OCI-LY1 (cell line): ENCODE results near the gene CYB5D1.
A peak's percentile ranks its signal among the peaks of the same experiment; 100 is the strongest.

Experiments used
- H2AFZ ChIP-seq: fragments of 200-600 bp; sonication (generic), shearing (Covaris generic); 2 replicates; pipeline ENCODE4 v1.6.0; 2014; ENCODE audit warnings: antibody characterized with exemption, mild to moderate bottlenecking, low read length
- H3F3A ChIP-seq: fragments of 200-600 bp; sonication (generic), shearing (Covaris generic); 2 replicates; pipeline ENCODE4 v1.6.0; 2014; ENCODE audit warnings: mild to moderate bottlenecking, antibody characterized with exemption, low read length, moderate library complexity; ENCODE audit not compliant: insufficient read depth
- H3K27ac ChIP-seq: fragments of 200-600 bp; sonication (generic); 2 replicates; pipeline ENCODE4 v1.5.1; 2014; ENCODE audit warnings: low read length, mixed run types, mild to moderate bottlenecking, low read depth; ENCODE audit not compliant: poor library complexity, severe bottlenecking
- H3K27me3 ChIP-seq: fragments of 200-600 bp; sonication (generic); 2 replicates; pipeline ENCODE4 v1.6.0; 2014; ENCODE audit warnings: antibody characterized with exemption, mild to moderate bottlenecking, low read length, moderate library complexity; ENCODE audit not compliant: insufficient read depth
- H3K36me3 ChIP-seq: fragments of 200-600 bp; sonication (generic); 2 replicates; pipeline ENCODE4 v1.6.1; 2014; ENCODE audit warnings: mild to moderate bottlenecking, antibody characterized with exemption, low read length, moderate library complexity, mixed read lengths; ENCODE audit not compliant: insufficient read depth
- H3K4me1 ChIP-seq: fragments of 200-600 bp; sonication (generic); 2 replicates; pipeline ENCODE4 v1.5.1; 2014; ENCODE audit warnings: mild to moderate bottlenecking, low read length, moderate library complexity; ENCODE audit not compliant: insufficient read depth, severe bottlenecking
- H3K4me2 ChIP-seq: fragments of 200-600 bp; sonication (generic), shearing (Covaris generic); 2 replicates; pipeline ENCODE4 v1.6.1; 2014; ENCODE audit warnings: low read length
- H3K4me3 ChIP-seq: fragments of 200-600 bp; sonication (generic); 2 replicates; pipeline ENCODE4 v1.5.1; 2014; ENCODE audit warnings: low read length, low read depth, mild to moderate bottlenecking, mixed read lengths; ENCODE audit not compliant: poor library complexity, severe bottlenecking
- H3K79me2 ChIP-seq: fragments of 200-600 bp; shearing (Covaris generic); 2 replicates; pipeline ENCODE4 v1.6.1; 2016; ENCODE audit warnings: mixed run types, low read length, mixed read lengths; ENCODE audit not compliant: insufficient read depth
- H3K9ac ChIP-seq: fragments of 200-600 bp; sonication (generic), shearing (Covaris generic); 2 replicates; pipeline ENCODE4 v1.6.1; 2014; ENCODE audit warnings: mild to moderate bottlenecking, low read length, mixed read lengths
- H3K9me2 ChIP-seq: fragments of 200-600 bp; sonication (generic), shearing (Covaris generic); 2 replicates; pipeline ENCODE4 v1.6.1; 2014; ENCODE audit warnings: low read depth, mild to moderate bottlenecking, low read length, mixed read lengths
- H3K9me3 ChIP-seq: fragments of 200-600 bp; shearing (Covaris generic); 2 replicates; pipeline ENCODE4 v1.6.1; 2014; ENCODE audit warnings: low read length, mixed read lengths
- H4K20me1 ChIP-seq: fragments of 200-600 bp; sonication (generic), shearing (Covaris generic); 2 replicates; pipeline ENCODE4 v1.6.0; 2016; ENCODE audit warnings: mild to moderate bottlenecking, low read length; ENCODE audit not compliant: insufficient read depth
- CTCF ChIP-seq: fragments of 200-600 bp; sonication (generic), shearing (Covaris generic); IDR thresholded peaks from 2 replicates; pipeline ENCODE4 v1.5.1; 2017; ENCODE audit warnings: mild to moderate bottlenecking, antibody characterized with exemption, low read length, moderate library complexity, mixed read lengths
- EZH2 ChIP-seq: fragments of 200-600 bp; sonication (generic), shearing (Covaris generic); IDR thresholded peaks from 2 replicates; pipeline ENCODE4 v1.8.0; 2017; ENCODE audit warnings: borderline replicate concordance, mixed run types, mild to moderate bottlenecking, antibody characterized with exemption, low read length, moderate library complexity, mixed read lengths

CYB5D1 gene

GRCh38 chr17:7854851-7855659, 2.7 kb upstream of the CYB5D1 start, which contains the start of gene TMEM88:
TSS of gene TMEM88 (plus strand) at chr17:7855066. CDS start at chr17:7855075, 9 bp downstream.
- H2AFZ ChIP-seq, result no peak within 1 kb of the TSS
- H3K9ac ChIP-seq, result peak within 1 kb of the TSS; percentile 34; the same call in 1 of the 2 replicates

GRCh38 chr17:7855660-7856010, 2.2 kb upstream of the CYB5D1 start:
- Histone ChIP-seq H4K20me1 (no peaks in the 10 kb centered on the region), H3F3A (no peaks in the 10 kb centered on the region; the same call in 1 of the 2 replicates), H3K36me3 (peaks cover 35% of the 10 kb centered on the region; the same call in 1 of the 2 replicates), H3K4me2 (peak overlapping the region; percentile 80), H3K9me2 (no peaks in the 10 kb centered on the region), H3K4me3 (peak overlapping the region; percentile 65), H2AFZ (no peak overlapping the region), H3K27me3 (no peaks in the 10 kb centered on the region), H3K9ac (peak overlapping the region; percentile 34; the same call in 1 of the 2 replicates), H3K27ac (peak overlapping the region; percentile 92), H3K4me1 (peaks cover 45% of the 10 kb centered on the region), H3K79me2 (no peaks in the 10 kb centered on the region), H3K9me3 (no peaks in the 10 kb centered on the region)
- no peak for TF ChIP-seq EZH2
- no peak for TF ChIP-seq CTCF

More at GRCh38 chr17:7854851-7855659, 2.7 kb upstream of the CYB5D1 start, which contains the start of gene TMEM88:
- Histone ChIP-seq H3K36me3 (peaks cover 37% of the 10 kb centered on the region), H3K4me2 (peak within 1 kb of the TSS; percentile 80), H3K27ac (peak within 1 kb of the TSS; percentile 92), H3K9me2 (no peaks in the 10 kb centered on the region), H3K4me3 (peak within 1 kb of the TSS; percentile 65), H3K9me3 (no peaks in the 10 kb centered on the region), H4K20me1 (no peaks in the 10 kb centered on the region), H3K4me1 (peaks cover 50% of the 10 kb centered on the region), H3K27me3 (no peaks in the 10 kb centered on the region), H3F3A (peaks cover 5% of the 10 kb centered on the region), H3K79me2 (no peaks in the 10 kb centered on the region)
- no peak for TF ChIP-seq EZH2
- TF ChIP-seq CTCF, result no peak

GRCh38 chr17:7856011-7856810, 1.6 kb upstream of the CYB5D1 start:
- H3K4me2 ChIP-seq, result peak overlapping the region; percentile 80
- H3F3A ChIP-seq, result no peaks in the 10 kb centered on the region
- H3K9ac ChIP-seq, result peak overlapping the region; percentile 92
- H3K4me3 ChIP-seq, result peak overlapping the region; percentile 65
- H3K9me3 ChIP-seq, result no peaks in the 10 kb centered on the region
- TF ChIP-seq EZH2 (no peak), CTCF (no peak)
- peaks cover 35% of the 10 kb centered on the region; the same call in 1 of the 2 replicates for H3K36me3 ChIP-seq
- H3K4me1 ChIP-seq, result peaks cover 39% of the 10 kb centered on the region
- H3K27me3 ChIP-seq, result no peaks in the 10 kb centered on the region
- no peaks in the 10 kb centered on the region for H4K20me1 ChIP-seq
- no peaks in the 10 kb centered on the region for H3K79me2 ChIP-seq
- no peaks in the 10 kb centered on the region for H3K9me2 ChIP-seq
- H3K27ac ChIP-seq, result peak overlapping the region; percentile 92
- H2AFZ ChIP-seq, result no peak overlapping the region
